ENCODE data around the gene PDLIM5.

- TF ChIP-seq, protein P1, sequence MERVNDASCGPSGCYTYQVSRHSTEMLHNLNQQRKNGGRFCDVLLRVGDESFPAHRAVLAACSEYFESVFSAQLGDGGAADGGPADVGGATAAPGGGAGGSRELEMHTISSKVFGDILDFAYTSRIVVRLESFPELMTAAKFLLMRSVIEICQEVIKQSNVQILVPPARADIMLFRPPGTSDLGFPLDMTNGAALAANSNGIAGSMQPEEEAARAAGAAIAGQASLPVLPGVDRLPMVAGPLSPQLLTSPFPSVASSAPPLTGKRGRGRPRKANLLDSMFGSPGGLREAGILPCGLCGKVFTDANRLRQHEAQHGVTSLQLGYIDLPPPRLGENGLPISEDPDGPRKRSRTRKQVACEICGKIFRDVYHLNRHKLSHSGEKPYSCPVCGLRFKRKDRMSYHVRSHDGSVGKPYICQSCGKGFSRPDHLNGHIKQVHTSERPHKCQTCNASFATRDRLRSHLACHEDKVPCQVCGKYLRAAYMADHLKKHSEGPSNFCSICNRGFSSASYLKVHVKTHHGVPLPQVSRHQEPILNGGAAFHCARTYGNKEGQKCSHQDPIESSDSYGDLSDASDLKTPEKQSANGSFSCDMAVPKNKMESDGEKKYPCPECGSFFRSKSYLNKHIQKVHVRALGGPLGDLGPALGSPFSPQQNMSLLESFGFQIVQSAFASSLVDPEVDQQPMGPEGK (CRISPR knock-in tag; IDR thresholded peaks at IDR 0.05; ENCODE audit: borderline replicate concordance): no peak
- TF ChIP-seq TSHZ2 (CRISPR knock-in tag; IDR thresholded peaks at IDR 0.05) (no peak), SNAI2 (CRISPR knock-in tag; IDR thresholded peaks at IDR 0.05) (no peak), OSR1 (CRISPR knock-in tag; IDR thresholded peaks at IDR 0.05) (no peak), ZNF565 (CRISPR knock-in tag; conservative IDR thresholded peaks at IDR 0.05; ENCODE audit: low read depth) (no peak), RARB (CRISPR knock-in tag; IDR thresholded peaks at IDR 0.05) (no peak), ARNTL (CRISPR knock-in tag; IDR thresholded peaks at IDR 0.05; ENCODE audit: borderline replicate concordance, low read depth) (no peak), ZFP30 (CRISPR knock-in tag; IDR thresholded peaks at IDR 0.05) (no peak)
These were observed 116.1 kb downstream of the PDLIM5 start for GRCh38 chr4:94567811-94568210.

All from SK-N-SH treated with all-trans-retinoic acid at 6 μM for 48 hours (cell line).